Stomach (tissue), 9 donors: Measurements from ENCODE around the gene CBX7. TPM values are rescaled to one million over a fixed set of nuclear protein-coding genes. Genes with fewer than 3 reads are reported as not detected.

ENCODE experiments used
- DNase-seq, 2 donors: peaks; one replicate each; pipeline versions ENCODE4 v3.0.0 to v3.0.0-alpha.2; 2013 to 2019
- H3K27ac ChIP-seq, 5 donors: fragments of 200-600 bp in 4 of 5; sonication (generic) in 4 of 5; one replicate each; pipeline ENCODE4 v1.5.1; 2013 to 2019; ENCODE audit warnings: mild to moderate bottlenecking in 1 of 5, moderate library complexity in 1 of 5
- H3K27me3 ChIP-seq, 3 donors: fragments of 200-600 bp; sonication (generic); one replicate each; pipeline ENCODE4 v1.5.1; 2017 to 2019; ENCODE audit warnings: mixed run types in 1 of 3
- H3K36me3 ChIP-seq, 4 donors: fragments of 200-600 bp; sonication (generic); 1 replicate in 3 of 4; 2 replicates in 1 of 4; pipeline ENCODE4 v1.5.1; 2016 to 2019
- H3K4me1 ChIP-seq, 4 donors: fragments of 200-600 bp; sonication (generic); one replicate each; pipeline ENCODE4 v1.5.1; 2016 to 2019
- H3K4me3 ChIP-seq, 4 donors: fragments of 200-600 bp; sonication (generic) in 3 of 4; one replicate each; pipeline ENCODE4 v1.5.1; 2016 to 2019; ENCODE audit warnings: mild to moderate bottlenecking in 1 of 4
- H3K9me3 ChIP-seq, 4 donors: fragments of 200-600 bp; sonication (generic); one replicate each; pipeline ENCODE4 v1.5.1; 2016 to 2019
- CTCF ChIP-seq, 7 experiments: fragments of 450-650 bp in 4 of 7; fragments of 200-600 bp in 3 of 7; sonication (generic) in 3 of 7; IDR thresholded peaks; one replicate each; pipeline ENCODE4 v1.5.1; 2016 to 2019; ENCODE audit warnings: antibody characterized with exemption in 7 of 7, control low read depth in 2 of 7, mild to moderate bottlenecking in 1 of 7
- EP300 ChIP-seq: sonication (generic); formaldehyde crosslinking; IDR thresholded peaks from one replicate; pipeline ENCODE4 v1.6.1; 2017; ENCODE audit warnings: antibody characterized with exemption
- POLR2A ChIP-seq, 4 donors: fragments of 450-650 bp; IDR thresholded peaks; one replicate each; pipeline ENCODE4 v1.6.1; 2016; ENCODE audit warnings: antibody characterized with exemption in 4 of 4, control low read depth in 2 of 4, mild to moderate bottlenecking in 1 of 4, moderate library complexity in 1 of 4
- POLR2AphosphoS5 ChIP-seq, 3 donors: sonication (generic); formaldehyde crosslinking; IDR thresholded peaks; one replicate each; pipeline ENCODE4 v1.6.1; 2016; ENCODE audit warnings: antibody characterized with exemption in 3 of 3
- WGBS, 5 donors: extraction: QIAGEN DNeasy Blood & Tissue Kit in 3 of 5; methylation state at CpG; one replicate each; pipeline versions ENCODE4 v1.1.5 to v1.1.7; 2013 to 2018; 5-methylcytosine and 5-hydroxymethylcytosine counted together
- intact Hi-C: fragments of 100-400 bp; cut with DNase I; formaldehyde crosslinking; loops from one replicate; pipeline ENCODE4 v1.15.1; 2023; ENCODE audit warnings: low total_unique reads
- polyA plus RNA-seq, 3 donors: library from polyadenylated mRNA; stranded (reverse); fragments of 200-250 nt; gene quantifications; one replicate each; pipeline ENCODE4 v1.2.3, GENCODE V29; 2013
- total RNA-seq, 5 donors: library from RNA; depleted of rRNA; stranded (reverse); fragments of >200 nt; gene quantifications; one replicate each; pipeline versions ENCODE4 v1.1.0 to v1.2.3, GENCODE V29; 2014 to 2016
- donor health status: healthy with polysubstance abuse.
- donor health status: Bipolar disorder and iron deficiency.
- donor health status: healthy.

Gene CBX7
- total and polyA plus RNA-seq, 8 donors = 10.1 to 84.6 (median 29.7) TPM

GRCh38 chr22:39181778-39182177, 29.3 kb upstream of the CBX7 start:
- TF ChIP-seq POLR2A (IDR thresholded peaks at IDR 0.05) = no peak
- no peak for TF ChIP-seq EP300
- TF ChIP-seq CTCF (IDR thresholded peaks at IDR 0.05) = no peak
- no peak for TF ChIP-seq POLR2AphosphoS5 (IDR thresholded peaks at IDR 0.05)
- DNase-seq = no peak
- H3K9me3 ChIP-seq = peaks cover 0 to 8% (median 5%) of the 10 kb centered on the region in 4 donors
- 81 to 100% (median 97%) methylated on average over 2 to 5 of the region's 5 CpGs for WGBS, 5 donors
- H3K4me1 ChIP-seq = peaks cover 0 to 20% (median 2%) of the 10 kb centered on the region in 4 donors
- H3K36me3 ChIP-seq = no peaks in the 10 kb centered on the region
- H3K4me3 ChIP-seq = no peak overlapping the region
- H3K27me3 ChIP-seq = no peaks in the 10 kb centered on the region
- H3K27ac ChIP-seq = no peak overlapping the region
- intact Hi-C loops = no loop called here

- Histone ChIP-seq H3K4me1 (peaks cover 4 to 24% (median 7%) of the 10 kb centered on the region in 4 donors), H3K4me3 (no peak overlapping the region), H3K27ac (peak overlapping the region in 1 of 5 donors; percentile 20), H3K9me3 (peaks cover 0 to 8% (median 5%) of the 10 kb centered on the region in 4 donors), H3K36me3 (no peaks in the 10 kb centered on the region), H3K27me3 (no peaks in the 10 kb centered on the region)
- no peak for TF ChIP-seq CTCF (IDR thresholded peaks at IDR 0.05)
- no peak for TF ChIP-seq EP300
- TF ChIP-seq POLR2A (IDR thresholded peaks at IDR 0.05) = no peak
- TF ChIP-seq POLR2AphosphoS5 (IDR thresholded peaks at IDR 0.05) = no peak
- no peak for DNase-seq
- WGBS, 5 donors = 92 to 100% (median 96%) methylated on average over 7 to 8 of the region's 8 CpGs
- intact Hi-C loops = no loop called here
Observed at GRCh38 chr22:39181356-39181755, 28.9 kb upstream of the CBX7 start.

- DNase-seq = peak in 1 of 2 donors; percentile 35
- intact Hi-C loops = no loop called here
- Histone ChIP-seq H3K4me3 (no peak overlapping the region), H3K36me3 (no peaks in the 10 kb centered on the region), H3K27me3 (no peaks in the 10 kb centered on the region), H3K9me3 (peaks cover 0 to 8% (median 5%) of the 10 kb centered on the region in 4 donors), H3K27ac (peak overlapping the region in 2 of 5 donors; percentile 19 to 32), H3K4me1 (peaks cover 18 to 36% (median 21%) of the 10 kb centered on the region in 4 donors)
- 65 to 73% (median 68%) methylated on average over 21 of the region's 21 CpGs for WGBS, 5 donors
- TF ChIP-seq POLR2A (IDR thresholded peaks at IDR 0.05) = no peak
- TF ChIP-seq POLR2AphosphoS5 (IDR thresholded peaks at IDR 0.05) = no peak
- no peak for TF ChIP-seq CTCF (IDR thresholded peaks at IDR 0.05)
- TF ChIP-seq EP300 = no peak
Observed at GRCh38 chr22:39179841-39180335, 27.4 kb upstream of the CBX7 start.

- peaks cover 0 to 8% (median 5%) of the 10 kb centered on the region in 4 donors for H3K9me3 ChIP-seq
- H3K36me3 ChIP-seq = no peaks in the 10 kb centered on the region
- TF ChIP-seq CTCF (IDR thresholded peaks at IDR 0.05) = no peak
- WGBS, 5 donors = 60 to 76% (median 65%) methylated on average over 6 of the region's 6 CpGs
- intact Hi-C loops = no loop called here
- H3K27ac ChIP-seq = peak overlapping the region in 2 of 5 donors; percentile 32 to 78
- H3K4me3 ChIP-seq = no peak overlapping the region
- DNase-seq = peak in 1 of 2 donors; percentile 34
- no peaks in the 10 kb centered on the region for H3K27me3 ChIP-seq
- H3K4me1 ChIP-seq = peaks cover 23 to 38% (median 26%) of the 10 kb centered on the region in 4 donors
Observed at GRCh38 chr22:39179401-39179827, 26.9 kb upstream of the CBX7 start.
